ENCODE data around the gene NIN. TPM values are rescaled to one million over a fixed set of nuclear protein-coding genes. Genes with fewer than 3 reads are reported as not detected.

NIN gene
- 10 to 100 TPM; 70.8 to 71.3 TPM for total RNA-seq

DNA sequence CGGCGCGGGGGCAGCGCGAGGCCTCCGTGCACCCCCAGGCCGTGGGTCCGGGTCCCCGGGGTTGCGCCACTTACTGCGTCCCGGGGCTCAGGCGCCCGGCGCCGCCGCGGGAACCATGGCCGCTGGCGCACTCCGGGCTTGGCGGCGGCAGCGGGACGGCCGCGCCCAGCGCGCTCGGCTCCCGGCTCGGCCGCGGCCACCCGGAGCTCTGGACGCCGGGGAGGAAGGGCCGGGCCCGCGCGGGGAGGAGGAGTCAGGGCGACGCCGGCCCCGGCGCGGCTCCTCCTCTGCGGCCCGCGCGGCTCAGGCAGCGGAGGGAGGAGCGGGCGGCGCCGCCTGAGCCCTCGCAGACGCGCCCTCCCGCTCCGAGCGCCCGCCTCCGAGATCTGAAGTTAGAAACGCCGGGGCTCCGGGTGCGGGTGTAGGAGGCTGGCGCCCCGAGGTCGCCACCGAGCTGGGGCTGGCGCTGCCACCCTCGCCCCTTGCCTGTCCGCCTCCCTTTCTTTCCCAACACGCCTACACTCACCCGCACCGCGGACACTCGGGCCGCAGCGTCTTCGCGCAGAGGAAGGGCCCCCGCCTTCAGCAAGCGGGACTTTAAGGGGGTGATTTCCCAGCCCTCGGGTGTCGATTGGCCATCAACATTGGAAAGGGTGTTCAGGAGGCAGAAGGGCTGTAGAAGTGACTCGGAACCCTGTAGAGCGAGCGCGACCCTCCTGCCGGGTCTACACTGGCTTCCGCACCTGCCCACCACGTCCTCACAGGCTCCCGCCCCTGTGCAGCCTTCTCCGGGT lies at the start of gene NIN:
NIN (minus strand) TSS at position 231 of the 794 bp plus-strand sequence. CDS start 9,106 bp downstream, outside the sequence.
- Mint-ChIP-seq H3K36me3 (peaks cover 16% of the 10 kb centered on the region), H3K4me1 (peaks cover 52% of the 10 kb centered on the region), H3K4me3 (peak within 1 kb of the TSS; percentile 87), H3K9me3 (ENCODE audit: low read depth) (no peaks in the 10 kb centered on the region), H3K27me3 (peaks cover 6% of the 10 kb centered on the region), H3K27ac (peak within 1 kb of the TSS; percentile 84)
- ATAC-seq, result peak; percentile 93
- CTCF ChIA-PET, result interaction anchor here (0.5 to 2.6 kb wide), 6 partner anchors 28 to 510 kb away, joined by 3 to 7 read pairs (median 4); no protein-coding TSS in a partner anchor
- DNase-seq, result peak; percentile 79

DNA sequence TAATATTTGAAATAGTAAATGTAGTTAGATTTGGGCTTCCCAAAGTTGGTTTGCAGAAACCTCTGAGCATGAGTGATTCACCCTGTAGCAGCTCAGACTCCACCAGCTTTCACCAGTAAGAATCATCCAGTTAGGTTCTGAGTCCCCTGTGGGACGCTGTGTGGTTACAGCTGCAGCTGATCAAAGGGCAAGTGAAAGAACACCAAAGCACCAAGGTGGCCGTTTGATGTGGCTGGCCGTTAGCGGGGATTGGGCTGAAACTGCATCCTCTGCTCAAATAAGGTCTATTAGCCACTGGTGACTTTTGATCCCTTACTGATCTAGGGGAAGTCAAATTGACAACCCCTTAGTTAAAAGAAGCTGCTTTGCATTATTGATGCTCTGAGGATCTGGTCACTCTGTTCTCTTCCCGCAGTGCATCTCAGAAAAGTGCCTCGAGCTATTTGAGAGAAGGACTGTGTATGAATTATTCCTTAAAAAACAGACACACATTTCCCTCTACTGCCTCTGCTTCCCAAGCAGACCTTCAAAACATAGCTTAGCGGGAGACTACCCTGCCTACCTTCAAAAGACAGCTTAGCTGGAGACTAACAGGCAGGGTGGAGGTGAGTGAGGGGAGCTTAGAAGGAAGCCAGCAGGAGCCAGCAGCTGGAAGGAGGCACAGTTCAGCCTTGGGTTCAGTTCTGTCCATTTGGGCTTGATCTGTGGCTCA lies 44.6 kb upstream of the NIN start:
- H3K4me1 Mint-ChIP-seq, result peaks cover 39% of the 10 kb centered on the region
- peak; percentile 95 for ATAC-seq

GRCh38 chr14:50874757-50875156 lies 43.8 kb upstream of the NIN start:
- no peak for DNase-seq
- Mint-ChIP-seq H3K36me3 (no peaks in the 10 kb centered on the region), H3K27ac (no peak overlapping the region), H3K9me3 (ENCODE audit: low read depth) (no peaks in the 10 kb centered on the region), H3K4me1 (peaks cover 39% of the 10 kb centered on the region), H3K27me3 (peaks cover 89% of the 10 kb centered on the region), H3K4me3 (no peak overlapping the region)
- ATAC-seq, result no peak
- CTCF ChIA-PET, result interaction anchor here (1.6 to 2.4 kb wide), 3 partner anchors 14 to 220 kb away, joined by 4 to 11 read pairs (median 4); partner anchors contain the start of gene TRIM9

More for the DNA sequence above, 44.6 kb upstream of the NIN start:
- Mint-ChIP-seq H3K36me3 (no peaks in the 10 kb centered on the region), H3K27ac (no peak overlapping the region), H3K4me3 (no peak overlapping the region), H3K9me3 (ENCODE audit: low read depth) (no peaks in the 10 kb centered on the region), H3K27me3 (peaks cover 88% of the 10 kb centered on the region)
- peak; percentile 88 for DNase-seq
- CTCF ChIA-PET, result interaction anchor here (1.1 to 2.4 kb wide), 4 partner anchors 15 to 256 kb away, joined by 4 to 11 read pairs (median 4); partner anchors contain the start of gene TRIM9

DNA sequence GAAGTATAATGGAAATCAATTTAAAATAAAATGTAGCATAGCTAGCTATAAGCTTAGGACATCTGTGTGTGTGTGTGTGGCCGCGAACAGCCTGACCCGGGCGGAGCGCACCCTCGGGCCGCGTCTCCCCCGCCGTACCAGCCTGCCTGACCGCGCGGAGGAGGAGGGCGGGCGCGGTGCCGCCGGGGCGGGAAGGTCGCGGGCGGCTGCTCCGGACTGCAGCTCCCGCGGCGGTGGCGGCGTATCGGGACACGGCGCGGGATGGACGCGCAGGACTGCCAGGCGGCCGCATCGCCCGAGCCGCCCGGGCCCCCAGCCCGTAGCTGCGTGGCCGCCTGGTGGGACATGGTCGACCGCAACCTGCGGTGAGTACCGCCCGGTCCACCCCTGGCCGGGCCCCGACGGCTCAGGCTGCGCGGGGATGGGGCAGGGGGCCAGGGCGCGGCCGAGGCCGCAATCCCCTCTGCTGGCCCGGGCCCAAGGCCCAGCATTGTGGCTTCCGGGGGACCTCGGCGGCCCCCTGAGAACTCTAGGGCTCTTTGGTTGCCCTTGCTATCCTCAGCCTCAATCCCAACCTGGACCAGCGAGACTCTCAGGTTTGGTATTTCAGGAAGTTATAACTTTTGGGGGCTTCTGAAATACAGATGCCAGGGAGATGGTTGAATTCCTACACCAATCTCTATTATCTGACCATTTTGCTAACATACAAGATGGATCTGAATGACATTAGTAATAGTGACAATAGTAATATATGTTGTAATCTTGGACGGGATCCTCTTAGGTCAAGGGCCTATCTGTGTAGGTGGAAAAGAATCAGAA lies 41.2 kb upstream of the NIN start, which contains the start of gene ABHD12B:
ABHD12B (plus strand) TSS at position 140 of the 819 bp plus-strand sequence; CDS start at position 262, 122 bp downstream.
- DNase-seq (no peak), ATAC-seq (no peak)
- Mint-ChIP-seq H3K36me3 (no peaks in the 10 kb centered on the region), H3K4me3 (no peak within 1 kb of the TSS), H3K4me1 (peaks cover 39% of the 10 kb centered on the region), H3K9me3 (ENCODE audit: low read depth) (no peaks in the 10 kb centered on the region), H3K27ac (no peak within 1 kb of the TSS), H3K27me3 (peaks cover 83% of the 10 kb centered on the region)
- CTCF ChIA-PET, result interaction anchor here (2.2 kb wide), 1 partner anchor 11 kb away, joined by 6 read pairs; no protein-coding TSS in a partner anchor

GRCh38 chr14:50871228-50871627 lies 40.3 kb upstream of the NIN start:
- no peak overlapping the region for H3K4me3 Mint-ChIP-seq
- peaks cover 38% of the 10 kb centered on the region for H3K4me1 Mint-ChIP-seq
- peaks cover 82% of the 10 kb centered on the region for H3K27me3 Mint-ChIP-seq
- H3K27ac Mint-ChIP-seq, result no peak overlapping the region
- no peaks in the 10 kb centered on the region for H3K36me3 Mint-ChIP-seq
- DNase-seq (no peak), ATAC-seq (no peak)
- CTCF ChIA-PET, result interaction anchor here (1.3 to 2.2 kb wide), 2 partner anchors 10 to 98 kb away, joined by 4 to 6 read pairs; no protein-coding TSS in a partner anchor
- H3K9me3 Mint-ChIP-seq (ENCODE audit: low read depth), result no peaks in the 10 kb centered on the region

DNA sequence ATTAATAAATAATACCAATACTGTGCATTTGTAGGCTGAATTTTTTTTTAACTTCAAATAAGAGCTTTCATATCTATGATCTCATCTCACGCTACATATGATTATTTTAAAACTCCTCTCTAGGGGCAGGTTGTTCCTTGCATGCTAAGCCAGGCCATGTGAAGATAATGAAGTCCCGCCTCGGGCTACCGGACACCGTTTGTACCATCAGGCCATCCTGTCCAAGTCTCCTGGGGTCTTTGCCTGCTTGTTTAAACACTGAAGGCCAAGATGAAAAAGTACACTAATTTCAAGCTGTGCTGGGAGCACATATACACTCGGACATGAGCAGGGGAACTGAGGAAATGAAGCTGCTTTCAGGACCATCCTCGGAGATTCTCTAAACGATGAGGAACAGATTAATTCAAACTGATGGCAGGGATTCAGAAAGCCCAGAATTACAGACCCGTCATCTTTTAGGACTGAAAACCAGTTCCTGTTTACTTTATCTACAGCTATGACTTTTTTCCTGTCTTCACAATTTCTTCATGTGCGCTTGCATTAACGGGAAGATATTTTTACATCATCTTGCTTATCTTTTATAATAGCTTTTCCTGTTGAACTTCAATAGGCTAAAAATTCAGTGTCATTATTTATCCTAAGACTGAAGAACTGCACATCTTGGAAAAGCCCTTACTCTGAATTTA lies 34.6 kb upstream of the NIN start:
- Mint-ChIP-seq H3K27ac (no peak overlapping the region), H3K4me3 (no peak overlapping the region), H3K27me3 (peaks cover 43% of the 10 kb centered on the region), H3K36me3 (no peaks in the 10 kb centered on the region), H3K9me3 (ENCODE audit: low read depth) (no peaks in the 10 kb centered on the region), H3K4me1 (peaks cover 6% of the 10 kb centered on the region)
- CTCF ChIA-PET, result interaction anchor here (1.0 kb wide), 1 partner anchor 87 kb away, joined by 4 read pairs; no protein-coding TSS in a partner anchor
- no peak for DNase-seq
- no peak for ATAC-seq

DNA sequence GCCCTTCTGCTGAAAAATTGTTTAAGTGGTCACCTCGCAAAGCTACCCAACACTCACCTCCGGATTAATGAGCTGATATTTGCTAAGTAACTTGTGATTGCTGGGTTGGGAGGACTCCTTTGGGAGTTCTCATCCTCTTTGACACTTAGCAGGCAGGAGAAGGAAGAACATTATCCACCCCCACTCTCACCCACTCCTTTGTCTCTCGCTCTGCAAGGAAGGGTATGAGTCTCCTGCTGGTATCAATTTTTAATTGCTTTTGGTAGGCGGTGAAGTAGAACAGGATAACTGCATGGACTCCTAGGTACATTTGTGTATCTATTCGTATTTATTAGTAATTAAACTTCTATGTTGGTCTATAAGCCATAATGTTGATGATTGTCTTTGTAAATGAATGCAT lies 34.0 kb upstream of the NIN start:
- no peaks in the 10 kb centered on the region for H3K9me3 Mint-ChIP-seq (ENCODE audit: low read depth)
- no peak overlapping the region for H3K4me3 Mint-ChIP-seq
- H3K27ac Mint-ChIP-seq, result no peak overlapping the region
- no peaks in the 10 kb centered on the region for H3K36me3 Mint-ChIP-seq
- ATAC-seq (no peak), DNase-seq (no peak)
- H3K27me3 Mint-ChIP-seq, result peaks cover 37% of the 10 kb centered on the region
- H3K4me1 Mint-ChIP-seq, result peaks cover 6% of the 10 kb centered on the region
- CTCF ChIA-PET, result interaction anchor here (1.0 kb wide), 1 partner anchor 87 kb away, joined by 4 read pairs; no protein-coding TSS in a partner anchor

DNA sequence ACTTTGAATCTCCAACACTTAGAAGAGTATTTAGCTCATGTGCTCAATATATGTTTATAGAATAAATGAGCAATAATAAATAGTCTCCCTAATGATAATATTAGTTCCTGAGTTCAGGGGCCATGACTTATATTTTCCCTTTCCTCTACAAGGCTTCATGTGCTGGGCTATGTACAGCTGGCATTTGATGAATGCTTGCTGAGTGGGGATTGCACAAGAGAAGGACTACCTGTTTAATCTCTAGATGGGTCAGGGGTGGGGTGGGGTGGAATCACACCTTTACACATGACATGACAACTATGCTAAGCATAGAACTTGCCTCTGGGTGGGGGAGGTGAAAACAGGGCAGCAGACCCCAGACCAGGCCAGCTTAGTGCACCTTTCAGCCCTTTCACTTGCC lies 33.3 kb upstream of the NIN start:
- Mint-ChIP-seq H3K27ac (no peak overlapping the region), H3K27me3 (peaks cover 30% of the 10 kb centered on the region), H3K36me3 (no peaks in the 10 kb centered on the region), H3K4me1 (peaks cover 8% of the 10 kb centered on the region), H3K4me3 (no peak overlapping the region), H3K9me3 (ENCODE audit: low read depth) (no peaks in the 10 kb centered on the region)
- ATAC-seq (no peak), DNase-seq (no peak)
- CTCF ChIA-PET, result interaction anchor here (0.7 to 1.0 kb wide), 2 partner anchors 86 to 245 kb away, joined by 3 to 4 read pairs; no protein-coding TSS in a partner anchor

DNA sequence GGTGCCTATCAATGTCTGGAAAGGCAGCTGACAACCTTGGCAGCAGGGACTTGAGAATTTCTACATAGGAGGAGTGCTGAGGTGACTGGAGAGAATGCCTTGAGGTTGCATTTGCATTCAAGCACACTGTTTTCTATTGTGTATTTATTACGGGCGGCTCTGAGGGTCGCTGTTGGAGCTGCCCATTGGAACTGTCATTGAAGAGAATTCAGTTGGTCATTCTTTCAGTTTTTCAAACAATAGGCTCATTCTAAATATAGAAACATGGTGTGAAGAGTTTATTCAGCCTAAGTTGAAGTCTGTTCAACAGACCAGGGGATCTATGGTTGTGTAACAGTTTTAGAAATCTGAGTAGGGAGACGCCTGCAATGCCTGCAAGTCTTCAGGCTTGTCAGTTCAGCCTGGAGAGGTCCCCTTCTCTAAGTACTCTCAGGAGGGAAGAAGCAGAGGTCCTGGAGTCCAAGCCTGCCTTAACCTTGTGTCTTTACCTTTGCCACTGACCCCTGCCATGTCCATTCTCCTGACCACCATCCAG lies 31.1 kb upstream of the NIN start:
- ATAC-seq (no peak), DNase-seq (no peak)
- H3K4me1 Mint-ChIP-seq, result peaks cover 11% of the 10 kb centered on the region
- H3K9me3 Mint-ChIP-seq (ENCODE audit: low read depth), result no peaks in the 10 kb centered on the region
- H3K27me3 Mint-ChIP-seq, result peaks cover 15% of the 10 kb centered on the region
- no peak overlapping the region for H3K4me3 Mint-ChIP-seq
- no peak overlapping the region for H3K27ac Mint-ChIP-seq
- no peaks in the 10 kb centered on the region for H3K36me3 Mint-ChIP-seq
- CTCF ChIA-PET, result interaction anchor here (0.6 to 5.4 kb wide), 5 partner anchors 13 to 90 kb away, joined by 3 to 90 read pairs (median 11); no protein-coding TSS in a partner anchor

- H3K27me3 Mint-ChIP-seq, result peaks cover 3% of the 10 kb centered on the region
- ATAC-seq (peak; percentile 74), DNase-seq (peak; percentile 93)
These were observed 29.6 kb upstream of the NIN start for GRCh38 chr14:50860478-50861086.

GRCh38 chr14:50859296-50859624 lies 28.3 kb upstream of the NIN start:
- no peak for DNase-seq
- Mint-ChIP-seq H3K9me3 (ENCODE audit: low read depth) (no peaks in the 10 kb centered on the region), H3K27ac (peak overlapping the region; percentile 69), H3K4me3 (peak overlapping the region; percentile 84), H3K36me3 (no peaks in the 10 kb centered on the region), H3K4me1 (peaks cover 11% of the 10 kb centered on the region), H3K27me3 (no peaks in the 10 kb centered on the region)
- no peak for ATAC-seq
- CTCF ChIA-PET, result interaction anchor here (0.8 to 5.4 kb wide), 27 partner anchors 9 to 1013 kb away, joined by 3 to 90 read pairs (median 8); no protein-coding TSS in a partner anchor

More at GRCh38 chr14:50860478-50861086, 29.6 kb upstream of the NIN start:
- Mint-ChIP-seq H3K4me3 (peak overlapping the region; percentile 84), H3K9me3 (ENCODE audit: low read depth) (no peaks in the 10 kb centered on the region), H3K27ac (peak overlapping the region; percentile 86), H3K4me1 (peaks cover 11% of the 10 kb centered on the region), H3K36me3 (no peaks in the 10 kb centered on the region)
- CTCF ChIA-PET, result interaction anchor here (0.6 to 5.4 kb wide), 52 partner anchors 9 to 699 kb away, joined by 3 to 90 read pairs (median 5); partner anchors contain the start of genes ABHD12B, ATL1, MAP4K5 and NIN

Data from activated CD8-positive, alpha-beta memory T cell treated with anti-CD3 and anti-CD28 coated beads, Interleukin-2, amount 10 ng/mL, durations not matched to agents 7 days and 5 days (primary cell).